ENCODE results near the gene RNF151.
A peak's percentile ranks its signal among the peaks of the same experiment; 100 is the strongest.

DNA sequence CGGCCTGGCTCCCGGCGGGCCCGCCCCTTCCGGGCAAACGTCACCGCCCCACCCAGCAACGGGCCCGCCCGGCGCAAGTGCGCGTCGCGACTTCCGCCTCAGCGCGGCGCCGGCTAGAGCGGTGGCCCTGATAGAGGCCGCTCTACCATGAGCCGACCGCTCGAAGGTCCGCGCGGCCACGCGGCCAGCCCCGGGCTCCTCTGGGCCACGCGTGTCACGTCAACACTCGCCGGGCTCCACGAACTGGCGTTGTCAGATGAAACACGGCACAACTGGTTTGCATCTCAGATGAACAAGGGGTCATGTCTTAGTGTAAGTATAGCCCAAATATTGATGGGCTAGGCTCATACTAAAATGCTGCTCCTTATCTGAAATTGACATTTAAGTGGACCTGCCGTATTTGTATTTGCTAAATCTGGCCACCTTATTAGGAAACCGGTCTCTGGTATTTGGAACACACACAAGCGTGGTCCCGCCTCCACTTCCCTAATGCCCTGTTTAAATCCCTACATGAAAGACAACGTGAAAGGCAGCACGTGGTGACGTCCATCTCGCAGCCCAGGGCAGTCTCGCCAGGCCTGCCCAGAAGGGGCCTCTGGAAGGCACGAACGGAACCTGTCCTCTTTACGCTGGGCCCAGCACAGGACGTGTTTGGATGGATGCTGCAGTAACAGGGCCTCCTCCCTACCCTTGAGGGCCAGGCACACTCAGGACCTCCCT lies 43.3 kb downstream of the RNF151 start, which contains the start of gene ZNF598:
- TF ChIP-seq POLR2AphosphoS5 (IDR thresholded peaks at IDR 0.05; ENCODE audit: low read depth, low read length) = peak; percentile 93
- TF ChIP-seq, protein P1, sequence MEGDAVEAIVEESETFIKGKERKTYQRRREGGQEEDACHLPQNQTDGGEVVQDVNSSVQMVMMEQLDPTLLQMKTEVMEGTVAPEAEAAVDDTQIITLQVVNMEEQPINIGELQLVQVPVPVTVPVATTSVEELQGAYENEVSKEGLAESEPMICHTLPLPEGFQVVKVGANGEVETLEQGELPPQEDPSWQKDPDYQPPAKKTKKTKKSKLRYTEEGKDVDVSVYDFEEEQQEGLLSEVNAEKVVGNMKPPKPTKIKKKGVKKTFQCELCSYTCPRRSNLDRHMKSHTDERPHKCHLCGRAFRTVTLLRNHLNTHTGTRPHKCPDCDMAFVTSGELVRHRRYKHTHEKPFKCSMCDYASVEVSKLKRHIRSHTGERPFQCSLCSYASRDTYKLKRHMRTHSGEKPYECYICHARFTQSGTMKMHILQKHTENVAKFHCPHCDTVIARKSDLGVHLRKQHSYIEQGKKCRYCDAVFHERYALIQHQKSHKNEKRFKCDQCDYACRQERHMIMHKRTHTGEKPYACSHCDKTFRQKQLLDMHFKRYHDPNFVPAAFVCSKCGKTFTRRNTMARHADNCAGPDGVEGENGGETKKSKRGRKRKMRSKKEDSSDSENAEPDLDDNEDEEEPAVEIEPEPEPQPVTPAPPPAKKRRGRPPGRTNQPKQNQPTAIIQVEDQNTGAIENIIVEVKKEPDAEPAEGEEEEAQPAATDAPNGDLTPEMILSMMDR (IDR thresholded peaks at IDR 0.05) = no peak

Measured in Panc1 (cell line).